GM12878 (cell line): Measurements from ENCODE around the gene ATP5PB. TPM values are rescaled to one million over a fixed set of nuclear protein-coding genes. Genes with fewer than 3 reads are reported as not detected.

Source experiments
- ATAC-seq: fragments of 200-7000 bp; cut with Tn5 transposase; 3 replicates; pipeline ENCODE4 v1.9.1; 2020; ENCODE audit warnings: mild to moderate bottlenecking, moderate library complexity
- BruUV-seq: library from RNA; stranded (reverse); fragments of 400-500 nt; replicated peaks from 2 replicates; lab custom pipeline; 2021; lab: Mats Ljungman, UMichigan
- CTCF ChIA-PET: fragments of 300-600 bp; sonication (Branson Sonifier 250); formaldehyde crosslinking; extraction: SDS; loops from one replicate; lab custom pipeline; 2021; ENCODE audit warnings: inconsistent platforms; lab: Yijun Ruan, JAX
- POLR2A ChIA-PET: fragments of 350-600 bp; formaldehyde crosslinking; extraction: SDS; loops from one replicate; lab custom pipeline; 2021; ENCODE audit warnings: inconsistent platforms; lab: Charles Lee
- RAD21 ChIA-PET: fragments of 300-600 bp; sonication (Branson Sonifier 250); formaldehyde crosslinking; loops from one replicate; lab custom pipeline; 2023; ENCODE audit warnings: antibody characterized with exemption; ENCODE audit not compliant: unreplicated experiment; lab: Charles Lee
- SMC1A ChIA-PET: fragments of 300-600 bp; sonication (Branson Sonifier 250); formaldehyde crosslinking; loops from one replicate; lab custom pipeline; 2023; ENCODE audit not compliant: unreplicated experiment, uncharacterized antibody; lab: Charles Lee
- DNase-seq: peaks from one replicate; pipeline ENCODE4 v3.0.0-alpha.2; 2011; ENCODE audit warnings: low read depth, low spot score
- FAIRE-seq: peaks from 3 replicates; lab custom pipeline; 2011; peaks lifted over from hg19 to GRCh38; lab: Jason Lieb, UNC
- H2AFZ ChIP-seq: 2 replicates; pipeline ENCODE4 v1.6.0; 2011; ENCODE audit warnings: low read depth, low read length, control low read depth; ENCODE audit not compliant: control insufficient read depth
- H3K27ac ChIP-seq: 2 replicates; pipeline ENCODE4 v1.5.1; 2011; ENCODE audit warnings: control low read depth; ENCODE audit not compliant: control insufficient read depth, insufficient read depth
- H3K27me3 ChIP-seq, 2 experiments: replicated peaks in 1 of 2; 2 replicates each; pipeline versions ENCODE4 v1.6.0 to v1.6.1; 2011; ENCODE audit warnings: low read length in 1 of 2; ENCODE audit not compliant: control insufficient read depth in 2 of 2, insufficient read depth in 2 of 2
- H3K36me3 ChIP-seq, 2 experiments: 2 replicates each; pipeline ENCODE4 v1.5.1; 2011; ENCODE audit warnings: low read length in 1 of 2; ENCODE audit not compliant: control insufficient read depth in 2 of 2, insufficient read depth in 2 of 2
- H3K4me1 ChIP-seq: 2 replicates; pipeline ENCODE4 v1.6.1; 2011; ENCODE audit warnings: mild to moderate bottlenecking, low read length, moderate library complexity, mixed read lengths; ENCODE audit not compliant: control insufficient read depth, insufficient read depth
- H3K4me2 ChIP-seq: 2 replicates; pipeline ENCODE4 v1.6.0; 2011; ENCODE audit warnings: control low read depth; ENCODE audit not compliant: control insufficient read depth, insufficient read depth
- H3K4me3 ChIP-seq: fragments of 200-600 bp; sonication (generic); 2 replicates; pipeline ENCODE4 v1.5.1; 2016
- H3K79me2 ChIP-seq: 2 replicates; pipeline ENCODE4 v1.6.0; 2011; ENCODE audit warnings: low read length; ENCODE audit not compliant: control insufficient read depth, insufficient read depth
- H3K9ac ChIP-seq: 2 replicates; pipeline ENCODE4 v1.8.0; 2011; ENCODE audit warnings: low read length, control low read depth, mixed read lengths; ENCODE audit not compliant: control insufficient read depth, insufficient read depth
- H3K9me3 ChIP-seq: replicated peaks from 3 replicates; pipeline ENCODE4 v1.5.1; 2011; ENCODE audit warnings: mild to moderate bottlenecking, low read length; ENCODE audit not compliant: control insufficient read depth, insufficient read depth
- H4K20me1 ChIP-seq: 2 replicates; pipeline ENCODE4 v1.6.0; 2011; ENCODE audit not compliant: control insufficient read depth, insufficient read depth
- ATF7 ChIP-seq: fragments of 450-650 bp; IDR thresholded peaks from 2 replicates; pipeline ENCODE4 v1.6.1; 2016; ENCODE audit warnings: low read depth, mild to moderate bottlenecking
- IKZF1 ChIP-seq: fragments of 450-650 bp; conservative IDR thresholded peaks from 2 replicates; pipeline ENCODE4 v1.6.1; 2017; ENCODE audit warnings: antibody characterized with exemption, mild to moderate bottlenecking
- NFIC ChIP-seq: IDR thresholded peaks from 2 replicates; pipeline ENCODE4 v1.6.1; 2012; ENCODE audit warnings: low read depth, mild to moderate bottlenecking, inconsistent platforms, low read length, moderate library complexity
- NFYB ChIP-seq: IDR thresholded peaks from 2 replicates; pipeline ENCODE4 v1.6.1; 2011; ENCODE audit warnings: low read depth, mild to moderate bottlenecking, low read length, improper control_type of control experiment, moderate library complexity; ENCODE audit not compliant: insufficient read depth
- WGBS: methylation state at CpG from one replicate; pipeline ENCODE4 v1.1.6; 2016; ENCODE audit warnings: low lambda C conversion rate; ENCODE audit not compliant: insufficient replicate concordance, insufficient coverage; ENCODE audit errors: missing lambda C conversion rate; 5-methylcytosine and 5-hydroxymethylcytosine counted together
- in situ Hi-C: fragments of 300-500 bp; cut with MboI; formaldehyde crosslinking; loops from 9 replicates; pipeline ENCODE4 v1.14.3; 2018; ENCODE audit warnings: mixed read lengths
- intact Hi-C: fragments of 100-400 bp; cut with micrococcal nuclease; formaldehyde crosslinking; loops from one replicate; pipeline ENCODE4 v1.14.2; 2022; ENCODE audit not compliant: unreplicated experiment
- polyA plus RNA-seq, 11 experiments: library from polyadenylated mRNA; depleted of rRNA in 4 of 11; unstranded in 6 of 11; stranded (reverse) in 5 of 11; fragments of >200 nt; fragmentation: Nextera tagmentation in 4 of 11; fragmentation: Illumina TruSeq in 1 of 11; extraction: Ambion mirVana in 4 of 11; extraction: Trizol in 1 of 11; gene quantifications; 1 replicate in 1 of 11; 2 replicates in 10 of 11; pipeline versions ENCODE4 v1.2.1 to v1.2.3, GENCODE V29; 2011 to 2016; ENCODE audit warnings: inconsistent platforms in 2 of 11, missing spikeins in 2 of 11, low read depth in 1 of 11
- total RNA-seq, 4 experiments: library from RNA; depleted of rRNA in 3 of 4; stranded (reverse); fragments of >200 nt in 3 of 4; fragmentation: Illumina TruSeq in 1 of 4; extraction: Trizol in 1 of 4; gene quantifications; 2 replicates each; pipeline versions ENCODE4 v1.2.1 to v1.2.3, GENCODE V29; 2013 to 2021
- TF ChIP-seq, protein P1 (sequence below): fragments of 450-650 bp; IDR thresholded peaks from 2 replicates; pipeline ENCODE4 v1.6.1; 2017; ENCODE audit warnings: mild to moderate bottlenecking, low read depth, inconsistent platforms; ENCODE audit not compliant: poor library complexity, severe bottlenecking
- TF ChIP-seq, protein P2 (sequence below): IDR thresholded peaks from 2 replicates; pipeline ENCODE4 v1.6.1; 2012; ENCODE audit warnings: improper control_type of control experiment, low read depth, low read length; ENCODE audit not compliant: insufficient replicate concordance
- TF ChIP-seq, protein P3 (sequence below): fragments of 450-650 bp; IDR thresholded peaks from 2 replicates; pipeline ENCODE4 v1.6.1; 2017; ENCODE audit warnings: mild to moderate bottlenecking, moderate library complexity
- TF ChIP-seq, protein P4 (sequence below): fragments of 450-650 bp; IDR thresholded peaks from 2 replicates; pipeline ENCODE4 v1.6.1; 2016; ENCODE audit warnings: mild to moderate bottlenecking
- TF ChIP-seq, protein P5 (sequence below): IDR thresholded peaks from 2 replicates; pipeline ENCODE4 v1.6.1; 2011; ENCODE audit warnings: borderline replicate concordance, low read depth, mild to moderate bottlenecking, moderate library complexity, mixed read lengths, low read length; ENCODE audit not compliant: insufficient read depth; ENCODE audit errors: extremely low read length

ATP5PB gene
- total and polyA plus RNA-seq, 10 of the 15 experiments (the other 5 are each of a cell fraction or from before 2014, with no cell fraction given): 380 to 1,760 (median 677) TPM

DNA sequence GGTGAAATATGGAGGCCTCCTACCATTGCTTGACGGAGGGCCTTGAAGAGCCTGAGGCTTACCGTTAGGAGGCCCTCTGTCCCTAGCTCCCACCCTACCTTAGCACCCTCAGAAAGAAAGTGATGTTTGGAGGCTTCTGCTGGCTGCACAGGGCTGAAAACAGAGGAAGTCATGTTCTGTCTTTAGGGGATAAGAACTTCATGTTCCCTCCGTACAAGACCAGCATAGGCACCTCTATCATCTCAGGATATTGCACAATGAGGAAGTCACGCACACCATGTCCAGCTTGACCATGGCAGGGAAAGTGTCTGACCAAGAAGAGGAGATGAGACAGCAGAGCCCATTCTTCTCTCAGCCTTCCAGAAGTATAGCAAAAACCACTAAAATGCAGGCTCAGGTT is 40.3 kb downstream of the ATP5PB start:
- in situ Hi-C loops (loop anchor here (25.0 kb wide), 1 partner anchor 873 kb away; no protein-coding TSS in a partner anchor), intact Hi-C loops (no loop called here)
- SMC1A ChIA-PET: interaction anchor here (0.8 to 1.6 kb wide), 7 partner anchors 11 to 258 kb away, joined by 3 to 5 read pairs (median 3); partner anchors contain the start of genes ADORA3 and TMIGD3
- BruUV-seq: no TSS peak
- DNase-seq: no peak
- H3K9ac ChIP-seq: no peak overlapping the region
- FAIRE-seq: no peak
- no peak overlapping the region for H3K27ac ChIP-seq
- no peaks in the 10 kb centered on the region; the same call in 2 of the 3 replicates for H3K9me3 ChIP-seq
- no peaks in the 10 kb centered on the region for H3K79me2 ChIP-seq
- no peaks in the 10 kb centered on the region for H3K4me1 ChIP-seq
- no peak overlapping the region for H3K4me3 ChIP-seq
- no peak overlapping the region for H3K4me2 ChIP-seq
- no peak for ATAC-seq
- H2AFZ ChIP-seq: no peak overlapping the region
- no peaks in the 10 kb centered on the region for H3K36me3 ChIP-seq
- CTCF ChIA-PET: interaction anchor here (0.8 to 1.3 kb wide), 2 partner anchors 225 to 265 kb away, joined by 3 to 4 read pairs; no protein-coding TSS in a partner anchor
- H4K20me1 ChIP-seq: no peaks in the 10 kb centered on the region
- WGBS: 62% methylated on average over 4 of the region's 4 CpGs
- POLR2A ChIA-PET: no interaction called here
- RAD21 ChIA-PET: no interaction called here
- no peaks in the 10 kb centered on the region for H3K27me3 ChIP-seq
- TF ChIP-seq, protein P1, sequence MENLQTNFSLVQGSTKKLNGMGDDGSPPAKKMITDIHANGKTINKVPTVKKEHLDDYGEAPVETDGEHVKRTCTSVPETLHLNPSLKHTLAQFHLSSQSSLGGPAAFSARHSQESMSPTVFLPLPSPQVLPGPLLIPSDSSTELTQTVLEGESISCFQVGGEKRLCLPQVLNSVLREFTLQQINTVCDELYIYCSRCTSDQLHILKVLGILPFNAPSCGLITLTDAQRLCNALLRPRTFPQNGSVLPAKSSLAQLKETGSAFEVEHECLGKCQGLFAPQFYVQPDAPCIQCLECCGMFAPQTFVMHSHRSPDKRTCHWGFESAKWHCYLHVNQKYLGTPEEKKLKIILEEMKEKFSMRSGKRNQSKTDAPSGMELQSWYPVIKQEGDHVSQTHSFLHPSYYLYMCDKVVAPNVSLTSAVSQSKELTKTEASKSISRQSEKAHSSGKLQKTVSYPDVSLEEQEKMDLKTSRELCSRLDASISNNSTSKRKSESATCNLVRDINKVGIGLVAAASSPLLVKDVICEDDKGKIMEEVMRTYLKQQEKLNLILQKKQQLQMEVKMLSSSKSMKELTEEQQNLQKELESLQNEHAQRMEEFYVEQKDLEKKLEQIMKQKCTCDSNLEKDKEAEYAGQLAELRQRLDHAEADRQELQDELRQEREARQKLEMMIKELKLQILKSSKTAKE: no peak
- TF ChIP-seq ATF7 (no peak), NFYB (no peak), NFIC (no peak), IKZF1 (no peak)
- TF ChIP-seq, protein P2, sequence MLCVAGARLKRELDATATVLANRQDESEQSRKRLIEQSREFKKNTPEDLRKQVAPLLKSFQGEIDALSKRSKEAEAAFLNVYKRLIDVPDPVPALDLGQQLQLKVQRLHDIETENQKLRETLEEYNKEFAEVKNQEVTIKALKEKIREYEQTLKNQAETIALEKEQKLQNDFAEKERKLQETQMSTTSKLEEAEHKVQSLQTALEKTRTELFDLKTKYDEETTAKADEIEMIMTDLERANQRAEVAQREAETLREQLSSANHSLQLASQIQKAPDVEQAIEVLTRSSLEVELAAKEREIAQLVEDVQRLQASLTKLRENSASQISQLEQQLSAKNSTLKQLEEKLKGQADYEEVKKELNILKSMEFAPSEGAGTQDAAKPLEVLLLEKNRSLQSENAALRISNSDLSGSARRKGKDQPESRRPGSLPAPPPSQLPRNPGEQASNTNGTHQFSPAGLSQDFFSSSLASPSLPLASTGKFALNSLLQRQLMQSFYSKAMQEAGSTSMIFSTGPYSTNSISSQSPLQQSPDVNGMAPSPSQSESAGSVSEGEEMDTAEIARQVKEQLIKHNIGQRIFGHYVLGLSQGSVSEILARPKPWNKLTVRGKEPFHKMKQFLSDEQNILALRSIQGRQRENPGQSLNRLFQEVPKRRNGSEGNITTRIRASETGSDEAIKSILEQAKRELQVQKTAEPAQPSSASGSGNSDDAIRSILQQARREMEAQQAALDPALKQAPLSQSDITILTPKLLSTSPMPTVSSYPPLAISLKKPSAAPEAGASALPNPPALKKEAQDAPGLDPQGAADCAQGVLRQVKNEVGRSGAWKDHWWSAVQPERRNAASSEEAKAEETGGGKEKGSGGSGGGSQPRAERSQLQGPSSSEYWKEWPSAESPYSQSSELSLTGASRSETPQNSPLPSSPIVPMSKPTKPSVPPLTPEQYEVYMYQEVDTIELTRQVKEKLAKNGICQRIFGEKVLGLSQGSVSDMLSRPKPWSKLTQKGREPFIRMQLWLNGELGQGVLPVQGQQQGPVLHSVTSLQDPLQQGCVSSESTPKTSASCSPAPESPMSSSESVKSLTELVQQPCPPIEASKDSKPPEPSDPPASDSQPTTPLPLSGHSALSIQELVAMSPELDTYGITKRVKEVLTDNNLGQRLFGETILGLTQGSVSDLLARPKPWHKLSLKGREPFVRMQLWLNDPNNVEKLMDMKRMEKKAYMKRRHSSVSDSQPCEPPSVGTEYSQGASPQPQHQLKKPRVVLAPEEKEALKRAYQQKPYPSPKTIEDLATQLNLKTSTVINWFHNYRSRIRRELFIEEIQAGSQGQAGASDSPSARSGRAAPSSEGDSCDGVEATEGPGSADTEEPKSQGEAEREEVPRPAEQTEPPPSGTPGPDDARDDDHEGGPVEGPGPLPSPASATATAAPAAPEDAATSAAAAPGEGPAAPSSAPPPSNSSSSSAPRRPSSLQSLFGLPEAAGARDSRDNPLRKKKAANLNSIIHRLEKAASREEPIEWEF: no peak
- TF ChIP-seq, protein P3, sequence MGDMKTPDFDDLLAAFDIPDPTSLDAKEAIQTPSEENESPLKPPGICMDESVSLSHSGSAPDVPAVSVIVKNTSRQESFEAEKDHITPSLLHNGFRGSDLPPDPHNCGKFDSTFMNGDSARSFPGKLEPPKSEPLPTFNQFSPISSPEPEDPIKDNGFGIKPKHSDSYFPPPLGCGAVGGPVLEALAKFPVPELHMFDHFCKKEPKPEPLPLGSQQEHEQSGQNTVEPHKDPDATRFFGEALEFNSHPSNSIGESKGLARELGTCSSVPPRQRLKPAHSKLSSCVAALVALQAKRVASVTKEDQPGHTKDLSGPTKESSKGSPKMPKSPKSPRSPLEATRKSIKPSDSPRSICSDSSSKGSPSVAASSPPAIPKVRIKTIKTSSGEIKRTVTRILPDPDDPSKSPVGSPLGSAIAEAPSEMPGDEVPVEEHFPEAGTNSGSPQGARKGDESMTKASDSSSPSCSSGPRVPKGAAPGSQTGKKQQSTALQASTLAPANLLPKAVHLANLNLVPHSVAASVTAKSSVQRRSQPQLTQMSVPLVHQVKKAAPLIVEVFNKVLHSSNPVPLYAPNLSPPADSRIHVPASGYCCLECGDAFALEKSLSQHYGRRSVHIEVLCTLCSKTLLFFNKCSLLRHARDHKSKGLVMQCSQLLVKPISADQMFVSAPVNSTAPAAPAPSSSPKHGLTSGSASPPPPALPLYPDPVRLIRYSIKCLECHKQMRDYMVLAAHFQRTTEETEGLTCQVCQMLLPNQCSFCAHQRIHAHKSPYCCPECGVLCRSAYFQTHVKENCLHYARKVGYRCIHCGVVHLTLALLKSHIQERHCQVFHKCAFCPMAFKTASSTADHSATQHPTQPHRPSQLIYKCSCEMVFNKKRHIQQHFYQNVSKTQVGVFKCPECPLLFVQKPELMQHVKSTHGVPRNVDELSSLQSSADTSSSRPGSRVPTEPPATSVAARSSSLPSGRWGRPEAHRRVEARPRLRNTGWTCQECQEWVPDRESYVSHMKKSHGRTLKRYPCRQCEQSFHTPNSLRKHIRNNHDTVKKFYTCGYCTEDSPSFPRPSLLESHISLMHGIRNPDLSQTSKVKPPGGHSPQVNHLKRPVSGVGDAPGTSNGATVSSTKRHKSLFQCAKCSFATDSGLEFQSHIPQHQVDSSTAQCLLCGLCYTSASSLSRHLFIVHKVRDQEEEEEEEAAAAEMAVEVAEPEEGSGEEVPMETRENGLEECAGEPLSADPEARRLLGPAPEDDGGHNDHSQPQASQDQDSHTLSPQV: no peak
- TF ChIP-seq, protein P4, sequence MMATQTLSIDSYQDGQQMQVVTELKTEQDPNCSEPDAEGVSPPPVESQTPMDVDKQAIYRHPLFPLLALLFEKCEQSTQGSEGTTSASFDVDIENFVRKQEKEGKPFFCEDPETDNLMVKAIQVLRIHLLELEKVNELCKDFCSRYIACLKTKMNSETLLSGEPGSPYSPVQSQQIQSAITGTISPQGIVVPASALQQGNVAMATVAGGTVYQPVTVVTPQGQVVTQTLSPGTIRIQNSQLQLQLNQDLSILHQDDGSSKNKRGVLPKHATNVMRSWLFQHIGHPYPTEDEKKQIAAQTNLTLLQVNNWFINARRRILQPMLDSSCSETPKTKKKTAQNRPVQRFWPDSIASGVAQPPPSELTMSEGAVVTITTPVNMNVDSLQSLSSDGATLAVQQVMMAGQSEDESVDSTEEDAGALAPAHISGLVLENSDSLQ: no peak
- TF ChIP-seq, protein P5, sequence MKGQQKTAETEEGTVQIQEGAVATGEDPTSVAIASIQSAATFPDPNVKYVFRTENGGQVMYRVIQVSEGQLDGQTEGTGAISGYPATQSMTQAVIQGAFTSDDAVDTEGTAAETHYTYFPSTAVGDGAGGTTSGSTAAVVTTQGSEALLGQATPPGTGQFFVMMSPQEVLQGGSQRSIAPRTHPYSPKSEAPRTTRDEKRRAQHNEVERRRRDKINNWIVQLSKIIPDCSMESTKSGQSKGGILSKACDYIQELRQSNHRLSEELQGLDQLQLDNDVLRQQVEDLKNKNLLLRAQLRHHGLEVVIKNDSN: no peak
